ENCODE data around the gene PSMA7.

- no peak for TF ChIP-seq CTCF (IDR thresholded peaks at IDR 0.05)
- no peak for TF ChIP-seq EP300 (IDR thresholded peaks at IDR 0.05)
- TF ChIP-seq POLR2A (IDR thresholded peaks at IDR 0.05), result no peak
- TF ChIP-seq POLR2AphosphoS5 (IDR thresholded peaks at IDR 0.05), result no peak
These were observed 19.7 kb upstream of the PSMA7 start for GRCh38 chr20:62162765-62163484.

Data from sigmoid colon (tissue), 4 donors.